HG02938 (cell line): ENCODE measurements around the gene RP9.
A peak's percentile ranks its signal among the peaks of the same experiment; 100 is the strongest.

Experiments
- ATAC-seq: cut with Tn5 transposase; IDR thresholded peaks from one replicate; pipeline ENCODE4 v1.9.1; 2021; ENCODE audit warnings: mild to moderate bottlenecking, moderate library complexity; ENCODE audit not compliant: unreplicated experiment

Gene RP9

DNA sequence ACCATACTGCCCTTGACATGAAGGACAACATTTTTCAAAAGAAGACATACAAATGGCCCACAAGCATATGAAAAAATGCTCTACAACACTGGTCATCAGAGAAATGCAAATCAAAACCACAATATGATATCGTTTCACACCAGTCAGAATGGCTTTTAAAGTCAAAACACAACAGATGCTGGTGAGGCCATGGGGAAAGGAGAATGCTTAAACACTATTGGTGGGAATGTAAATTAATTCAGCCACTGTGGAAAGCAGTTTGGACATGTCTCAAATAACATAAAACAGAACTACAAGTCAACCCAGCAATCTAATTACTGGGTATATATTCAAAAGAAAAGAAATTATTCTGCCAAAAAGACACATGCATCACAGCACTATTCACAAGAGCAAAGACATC, 42.4 kb downstream of the RP9 start:
- ATAC-seq: no peak

DNA sequence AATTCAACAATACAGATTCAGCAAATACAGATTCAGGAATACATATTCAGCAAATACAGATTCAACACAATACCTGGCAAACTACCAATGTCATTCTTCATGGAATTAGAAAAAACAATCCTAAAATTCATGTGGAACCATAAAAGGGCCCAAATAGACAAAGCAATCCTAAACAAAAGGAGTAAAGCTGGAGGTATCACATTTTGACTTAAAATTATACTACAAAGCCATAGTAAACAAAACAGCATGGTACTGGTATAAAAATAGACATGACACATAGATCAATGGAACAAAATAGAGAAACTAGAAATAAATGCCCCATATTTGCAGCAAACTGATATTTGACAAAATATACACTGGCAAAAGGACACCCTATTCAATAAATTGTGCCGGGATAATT, 43.2 kb downstream of the RP9 start:
- no peak for ATAC-seq

DNA sequence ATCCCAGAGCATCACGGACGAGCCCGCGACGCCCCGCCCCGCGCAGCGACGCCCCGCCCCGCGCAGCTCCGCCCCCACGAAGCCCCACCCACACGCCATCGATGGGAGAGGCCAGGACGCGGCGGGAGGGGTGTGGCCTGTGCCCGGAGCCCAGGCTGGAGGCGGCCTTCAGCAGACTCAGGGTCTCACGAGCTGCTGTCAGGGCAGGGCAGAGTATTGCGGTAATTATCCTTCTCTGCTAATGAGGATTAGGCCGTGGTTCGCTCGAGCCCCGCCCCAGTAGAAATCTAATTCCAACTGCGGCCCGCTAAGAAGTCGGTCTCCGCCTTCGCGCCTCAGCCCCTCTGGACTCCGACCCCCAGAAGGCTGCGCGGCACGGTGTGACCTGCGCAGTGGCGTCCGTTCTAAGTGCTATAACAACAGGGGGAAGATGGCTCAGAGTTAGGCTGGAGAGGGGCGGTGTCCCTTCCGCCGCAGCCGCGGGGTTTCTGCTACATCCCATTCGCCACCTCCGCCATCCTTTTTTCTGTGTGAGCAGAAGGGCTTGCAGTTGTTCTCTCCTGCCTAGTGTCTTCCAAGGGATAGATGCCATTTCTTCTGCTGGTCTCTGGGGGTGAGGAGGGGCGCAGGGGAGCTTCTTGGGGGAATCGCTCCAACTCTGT, 46.3 kb downstream of the RP9 start:
- ATAC-seq: peak; percentile 97

DNA sequence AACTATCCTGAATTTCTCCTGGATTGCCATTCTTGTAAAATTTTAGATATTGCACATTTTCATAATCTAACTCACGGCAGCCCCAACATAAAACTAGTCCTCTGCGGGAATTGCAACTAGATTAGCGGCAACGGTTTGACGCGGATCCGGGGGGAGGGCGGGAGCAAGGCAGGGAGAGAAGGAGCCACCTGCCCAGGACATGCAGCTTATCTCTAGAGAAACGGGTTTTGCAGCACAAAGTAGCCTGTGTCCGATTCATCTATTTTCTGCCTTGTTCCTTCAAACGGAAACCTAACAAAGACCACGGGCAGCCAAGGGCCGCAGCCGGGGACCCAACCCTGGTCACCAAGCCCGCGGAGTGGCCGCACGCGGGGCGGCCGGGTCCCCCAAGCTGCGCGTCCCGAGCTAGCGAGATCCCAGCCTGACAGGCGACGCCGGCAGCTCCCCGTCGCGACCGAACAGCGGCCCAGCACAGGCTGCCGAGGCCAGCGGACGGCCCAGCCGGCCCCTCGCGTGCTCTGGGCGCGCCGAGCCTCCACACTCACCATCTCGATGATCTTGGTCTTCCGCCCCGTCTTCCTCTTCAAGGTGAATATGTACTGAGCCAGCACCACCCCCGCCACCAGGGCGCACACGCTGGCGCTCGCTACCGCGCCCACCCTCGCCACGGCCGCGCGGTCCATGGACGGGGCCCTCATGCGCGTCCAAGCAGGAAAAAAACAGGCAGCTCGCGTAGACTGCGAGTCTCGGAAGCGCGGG, 47.0 kb downstream of the RP9 start, which contains the start of gene NT5C3A:
TSS of gene NT5C3A (minus strand) at position 754 of the 759 bp plus-strand sequence. CDS start at position 683, 71 bp downstream.
- peak; percentile 42 for ATAC-seq

DNA sequence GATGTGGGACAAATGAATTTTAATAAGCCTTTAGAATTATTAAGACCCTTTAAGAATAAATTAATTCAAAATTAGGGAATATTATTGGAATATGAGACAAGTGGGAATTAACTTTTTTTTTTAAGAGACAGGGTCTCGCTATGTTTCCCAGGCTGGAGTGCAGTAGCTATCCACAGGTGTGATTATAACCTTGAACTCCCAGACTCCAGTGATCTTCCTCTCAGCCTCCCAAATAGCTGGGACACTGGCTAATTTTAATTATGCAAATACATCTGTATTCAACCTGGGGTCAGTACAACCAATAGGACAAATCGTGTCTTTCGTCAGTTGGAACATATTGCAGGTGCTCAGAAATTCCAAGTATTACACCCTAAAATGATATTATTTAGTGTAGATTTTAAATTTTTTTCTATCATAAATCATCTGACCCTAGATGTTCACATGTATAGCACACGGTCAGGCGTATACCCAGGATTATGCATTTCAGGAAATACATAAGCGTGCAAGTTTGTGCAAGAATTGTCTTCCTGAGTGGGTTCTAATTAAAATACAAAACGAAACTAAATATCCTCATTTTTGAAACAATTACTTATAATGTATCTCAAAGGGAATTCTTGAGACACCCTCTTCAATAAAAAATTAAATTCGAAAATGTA, 47.8 kb downstream of the RP9 start:
- ATAC-seq: no peak

DNA sequence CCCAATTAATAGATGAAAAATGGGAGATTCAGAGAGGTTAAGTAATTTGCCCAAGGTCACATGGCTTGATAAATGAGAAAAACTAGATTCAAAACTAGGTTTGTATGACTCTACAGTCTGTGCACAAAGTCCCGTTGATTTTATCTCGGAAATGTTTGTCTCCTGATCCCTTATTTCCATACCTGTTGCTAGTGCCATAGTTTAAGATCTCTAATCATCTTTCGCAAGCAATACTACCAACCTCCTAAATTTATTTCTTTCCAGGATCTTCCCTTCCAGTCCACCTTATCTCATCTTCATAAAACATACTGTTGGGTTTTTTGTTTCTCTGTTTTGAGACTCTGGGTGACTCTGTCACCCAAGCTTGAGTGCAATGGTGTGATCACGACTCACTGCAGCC, 49.6 kb downstream of the RP9 start:
- no peak for ATAC-seq

DNA sequence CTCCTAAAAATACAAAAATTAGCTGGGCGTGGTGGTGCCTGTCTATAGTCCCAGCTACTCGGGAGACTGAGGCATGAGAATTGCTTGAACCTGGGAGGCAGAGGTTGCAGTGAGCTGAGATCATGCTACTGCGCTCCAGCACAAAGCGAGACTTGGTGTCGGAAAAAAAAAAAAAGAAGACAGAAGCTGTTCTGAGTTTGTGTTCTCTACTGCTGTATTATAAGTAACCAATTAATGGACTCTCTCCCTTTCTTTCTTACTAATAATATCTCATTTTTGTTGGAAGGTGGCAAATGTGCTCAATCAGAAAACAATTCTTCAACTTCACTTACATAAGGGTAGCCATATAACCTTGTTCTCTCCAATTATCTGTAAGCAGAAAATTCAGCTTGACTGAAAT, 54.0 kb downstream of the RP9 start:
- no peak for ATAC-seq

DNA sequence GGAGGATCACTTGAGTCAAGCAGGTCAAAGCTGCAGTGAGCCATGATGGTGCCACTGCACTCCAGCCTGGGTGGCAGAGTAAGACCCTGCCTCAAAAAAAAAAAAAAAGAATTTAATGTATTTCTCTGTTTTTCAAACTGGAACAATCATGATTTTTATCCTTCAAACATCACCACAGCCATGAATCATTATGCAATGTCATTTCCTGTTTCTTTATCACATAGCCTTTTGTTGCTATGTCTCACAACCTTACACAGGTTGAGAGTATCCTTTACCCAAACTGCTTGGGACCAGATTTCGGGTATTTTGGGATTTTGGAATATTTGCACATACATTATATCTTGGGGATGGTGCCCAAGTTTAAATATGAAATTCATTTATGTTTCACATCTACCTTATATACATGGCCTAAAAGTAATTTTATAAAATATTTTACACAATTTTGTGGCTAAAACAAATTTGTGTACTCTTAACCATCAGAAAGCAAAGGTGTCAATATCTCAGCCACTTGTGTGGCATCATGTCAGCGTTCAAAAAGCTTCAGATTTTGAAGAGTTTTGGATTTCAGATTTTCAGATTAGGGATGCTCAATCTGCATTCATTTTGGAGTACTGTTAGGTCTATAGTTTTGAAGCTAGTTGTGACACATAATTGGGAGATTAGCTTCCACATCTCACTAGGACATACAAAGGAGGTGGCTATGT, 54.8 kb downstream of the RP9 start:
- no peak for ATAC-seq

DNA sequence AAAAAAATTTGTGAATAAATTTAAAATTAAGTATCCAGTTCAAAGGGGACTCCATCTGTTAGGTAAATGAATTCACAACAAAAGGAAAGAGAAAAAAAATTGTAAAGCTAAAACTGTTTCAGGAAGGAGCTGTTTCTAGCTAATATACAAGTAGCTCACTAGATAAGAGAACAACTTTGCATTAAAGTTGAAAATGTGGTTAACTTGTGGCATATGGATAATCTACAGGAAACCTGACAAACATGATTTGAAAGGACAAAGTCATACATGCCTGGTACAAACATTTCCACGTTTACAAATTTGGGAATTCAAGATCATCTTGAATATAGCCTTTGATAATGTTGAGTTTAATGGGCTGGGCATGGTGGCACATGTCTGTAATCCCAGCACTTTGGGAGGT, 55.5 kb downstream of the RP9 start:
- no peak for ATAC-seq

DNA sequence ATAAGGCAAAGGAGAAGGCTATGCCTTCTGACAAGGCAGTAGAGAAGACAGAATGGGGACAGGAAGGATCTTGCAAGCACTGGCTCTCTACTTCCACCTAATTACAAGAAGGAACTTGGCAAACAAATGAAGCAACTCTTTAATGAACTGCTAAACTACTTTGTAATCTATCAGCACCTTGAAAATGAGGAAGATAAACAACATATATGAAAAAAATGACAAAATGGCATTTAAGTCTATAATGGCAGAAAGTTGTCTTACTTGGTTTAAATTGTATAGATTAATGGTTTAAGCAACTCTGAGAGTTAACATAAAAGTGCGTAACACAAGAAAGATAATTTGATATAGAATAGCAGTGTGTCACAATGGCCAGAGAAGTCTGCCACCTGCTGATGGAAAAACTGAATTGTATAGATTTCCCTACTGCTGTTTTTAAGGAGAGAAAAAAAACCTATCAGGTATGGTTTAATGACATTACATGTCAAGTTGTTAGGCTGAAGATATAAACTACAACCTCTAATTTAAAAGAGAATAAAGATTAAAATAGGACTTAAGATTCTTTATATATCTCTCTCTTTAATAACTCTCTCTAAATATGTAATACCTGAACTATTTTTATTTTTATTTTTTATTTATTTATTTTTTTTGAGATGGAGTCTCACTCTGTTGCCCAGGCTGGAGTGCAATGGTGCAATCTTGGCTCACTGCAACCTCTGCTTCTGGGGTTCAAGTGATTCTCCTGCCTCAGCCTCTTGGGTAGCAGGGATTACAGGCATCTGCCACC, 58.5 kb downstream of the RP9 start:
- peak; percentile 50 for ATAC-seq

DNA sequence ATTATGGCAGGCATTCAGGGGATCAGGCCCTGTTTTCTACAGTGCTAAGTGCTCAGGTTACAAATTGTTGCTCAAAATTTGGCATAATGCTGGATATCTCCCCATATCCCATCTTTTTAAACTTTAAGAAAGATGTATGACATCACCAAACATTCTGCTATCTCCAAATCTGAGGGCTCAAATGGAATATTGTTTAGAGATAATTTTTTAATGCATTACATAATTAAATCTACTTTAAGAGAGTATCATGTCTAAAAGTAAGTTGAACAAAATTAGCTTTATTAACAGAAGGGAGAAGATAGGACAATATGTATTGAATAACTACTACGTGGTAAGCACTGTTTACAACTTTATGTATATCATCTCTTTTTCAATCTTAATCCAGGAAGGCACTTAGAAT, 60.5 kb downstream of the RP9 start:
- no peak for ATAC-seq

DNA sequence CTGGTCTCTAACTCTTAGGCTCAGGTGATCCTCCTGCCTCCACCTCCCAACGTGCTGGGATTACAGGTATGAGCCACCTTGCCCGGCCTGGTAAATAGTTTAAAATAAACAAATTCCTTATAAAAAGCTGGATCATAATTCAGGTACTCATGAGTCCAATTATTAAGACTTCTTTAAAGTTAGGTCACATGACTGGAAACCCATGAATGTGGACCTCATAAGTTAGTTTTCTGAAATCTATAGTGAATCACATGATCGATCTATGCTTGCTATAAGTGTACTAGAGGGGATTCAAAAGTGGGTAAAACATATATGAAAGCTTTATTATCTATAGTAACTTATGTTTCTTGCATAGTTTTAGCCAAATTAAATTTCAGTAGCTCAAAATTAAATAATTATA, 60.9 kb downstream of the RP9 start:
- no peak for ATAC-seq

DNA sequence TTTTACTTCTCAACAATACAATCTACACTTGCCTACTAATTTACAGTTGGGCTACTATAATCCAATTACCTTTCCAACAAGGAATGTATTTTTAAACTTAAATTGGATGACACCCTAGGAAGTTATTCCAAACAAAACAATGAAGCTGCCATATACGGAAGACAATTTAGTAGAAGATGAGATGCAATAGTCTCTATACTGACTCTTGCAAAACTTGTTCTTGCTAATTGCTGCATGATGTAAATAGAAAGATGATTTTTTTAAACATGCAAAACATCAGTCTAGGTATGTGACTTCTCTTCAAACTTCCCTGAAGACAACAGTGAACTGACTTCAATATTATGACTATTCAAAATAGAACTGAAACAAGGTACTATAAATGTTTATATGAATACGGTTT, 64.2 kb downstream of the RP9 start:
- ATAC-seq: peak; percentile 45
